Measurements from ENCODE around the gene TTC28.

DNA sequence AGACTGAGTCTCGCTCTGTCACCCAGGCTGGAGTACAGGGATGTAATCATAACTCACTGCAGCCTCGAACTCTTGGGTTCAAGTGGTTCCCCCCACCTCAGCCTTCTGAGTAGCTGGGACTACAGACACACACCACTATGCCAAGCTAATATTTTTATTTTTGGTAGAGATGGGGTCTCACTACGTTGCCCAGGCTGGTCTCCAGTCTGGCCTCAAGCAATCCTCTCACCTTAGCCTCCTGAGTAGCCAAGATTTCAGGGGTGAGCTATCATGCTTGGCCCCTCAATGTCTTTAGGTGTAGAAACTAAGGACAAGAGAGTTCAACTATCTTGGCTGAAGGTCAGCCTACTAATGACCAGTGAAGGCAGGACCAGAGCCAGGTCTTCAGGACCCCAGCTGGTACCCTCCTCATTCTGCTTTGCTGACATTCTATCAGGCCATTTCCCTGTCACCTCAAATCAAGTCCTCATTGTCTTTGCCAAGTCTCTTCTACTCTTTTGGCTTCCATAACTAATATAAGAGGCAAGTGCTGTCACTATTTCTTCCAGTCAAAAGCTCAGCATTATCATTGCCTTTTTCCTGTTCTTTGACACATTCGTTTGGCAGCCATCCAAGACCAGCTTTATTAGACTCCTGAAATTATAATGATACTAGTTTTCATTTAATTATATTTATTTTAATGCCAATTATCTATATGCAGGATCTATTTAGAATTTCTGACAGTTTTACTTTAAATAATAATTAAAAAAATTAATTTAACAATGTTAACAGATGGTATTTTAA, 496.4 kb downstream of the TTC28 start:
- TF ChIP-seq ZSCAN30 (tag by site-specific recombination; IDR thresholded peaks at IDR 0.05) = no peak
- no peak for TF ChIP-seq ZNF24 (tag by site-specific recombination; IDR thresholded peaks at IDR 0.05)
- TF ChIP-seq ZNF426 (tag by site-specific recombination; IDR thresholded peaks at IDR 0.05) = no peak
- no peak for TF ChIP-seq ZNF350 (tag by site-specific recombination; IDR thresholded peaks at IDR 0.05)
- TF ChIP-seq ZNF274 (IDR thresholded peaks at IDR 0.05; ENCODE audit: low read length) = no peak
- no peak for TF ChIP-seq ZNF274 (tag by site-specific recombination; IDR thresholded peaks at IDR 0.05; ENCODE audit: borderline replicate concordance)
- TF ChIP-seq, protein P1, sequence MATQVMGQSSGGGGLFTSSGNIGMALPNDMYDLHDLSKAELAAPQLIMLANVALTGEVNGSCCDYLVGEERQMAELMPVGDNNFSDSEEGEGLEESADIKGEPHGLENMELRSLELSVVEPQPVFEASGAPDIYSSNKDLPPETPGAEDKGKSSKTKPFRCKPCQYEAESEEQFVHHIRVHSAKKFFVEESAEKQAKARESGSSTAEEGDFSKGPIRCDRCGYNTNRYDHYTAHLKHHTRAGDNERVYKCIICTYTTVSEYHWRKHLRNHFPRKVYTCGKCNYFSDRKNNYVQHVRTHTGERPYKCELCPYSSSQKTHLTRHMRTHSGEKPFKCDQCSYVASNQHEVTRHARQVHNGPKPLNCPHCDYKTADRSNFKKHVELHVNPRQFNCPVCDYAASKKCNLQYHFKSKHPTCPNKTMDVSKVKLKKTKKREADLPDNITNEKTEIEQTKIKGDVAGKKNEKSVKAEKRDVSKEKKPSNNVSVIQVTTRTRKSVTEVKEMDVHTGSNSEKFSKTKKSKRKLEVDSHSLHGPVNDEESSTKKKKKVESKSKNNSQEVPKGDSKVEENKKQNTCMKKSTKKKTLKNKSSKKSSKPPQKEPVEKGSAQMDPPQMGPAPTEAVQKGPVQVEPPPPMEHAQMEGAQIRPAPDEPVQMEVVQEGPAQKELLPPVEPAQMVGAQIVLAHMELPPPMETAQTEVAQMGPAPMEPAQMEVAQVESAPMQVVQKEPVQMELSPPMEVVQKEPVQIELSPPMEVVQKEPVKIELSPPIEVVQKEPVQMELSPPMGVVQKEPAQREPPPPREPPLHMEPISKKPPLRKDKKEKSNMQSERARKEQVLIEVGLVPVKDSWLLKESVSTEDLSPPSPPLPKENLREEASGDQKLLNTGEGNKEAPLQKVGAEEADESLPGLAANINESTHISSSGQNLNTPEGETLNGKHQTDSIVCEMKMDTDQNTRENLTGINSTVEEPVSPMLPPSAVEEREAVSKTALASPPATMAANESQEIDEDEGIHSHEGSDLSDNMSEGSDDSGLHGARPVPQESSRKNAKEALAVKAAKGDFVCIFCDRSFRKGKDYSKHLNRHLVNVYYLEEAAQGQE (tag by site-specific recombination; IDR thresholded peaks at IDR 0.05) = no peak
- no peak for TF ChIP-seq BCL6B (tag by site-specific recombination; IDR thresholded peaks at IDR 0.05)
- TF ChIP-seq, protein P2, sequence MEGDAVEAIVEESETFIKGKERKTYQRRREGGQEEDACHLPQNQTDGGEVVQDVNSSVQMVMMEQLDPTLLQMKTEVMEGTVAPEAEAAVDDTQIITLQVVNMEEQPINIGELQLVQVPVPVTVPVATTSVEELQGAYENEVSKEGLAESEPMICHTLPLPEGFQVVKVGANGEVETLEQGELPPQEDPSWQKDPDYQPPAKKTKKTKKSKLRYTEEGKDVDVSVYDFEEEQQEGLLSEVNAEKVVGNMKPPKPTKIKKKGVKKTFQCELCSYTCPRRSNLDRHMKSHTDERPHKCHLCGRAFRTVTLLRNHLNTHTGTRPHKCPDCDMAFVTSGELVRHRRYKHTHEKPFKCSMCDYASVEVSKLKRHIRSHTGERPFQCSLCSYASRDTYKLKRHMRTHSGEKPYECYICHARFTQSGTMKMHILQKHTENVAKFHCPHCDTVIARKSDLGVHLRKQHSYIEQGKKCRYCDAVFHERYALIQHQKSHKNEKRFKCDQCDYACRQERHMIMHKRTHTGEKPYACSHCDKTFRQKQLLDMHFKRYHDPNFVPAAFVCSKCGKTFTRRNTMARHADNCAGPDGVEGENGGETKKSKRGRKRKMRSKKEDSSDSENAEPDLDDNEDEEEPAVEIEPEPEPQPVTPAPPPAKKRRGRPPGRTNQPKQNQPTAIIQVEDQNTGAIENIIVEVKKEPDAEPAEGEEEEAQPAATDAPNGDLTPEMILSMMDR (tag by site-specific recombination; IDR thresholded peaks at IDR 0.05) = no peak
- TF ChIP-seq ZNF175 (tag by site-specific recombination; IDR thresholded peaks at IDR 0.05) = no peak
- TF ChIP-seq ZNF560 (tag by site-specific recombination; IDR thresholded peaks at IDR 0.05; ENCODE audit: borderline replicate concordance) = no peak
- no peak for TF ChIP-seq PRDM1 (tag by site-specific recombination; IDR thresholded peaks at IDR 0.05)
- TF ChIP-seq PRDM10 (tag by site-specific recombination; IDR thresholded peaks at IDR 0.05) = no peak

Data from HEK293 (cell line).